ENCODE data around the gene GNAI2. TPM values are rescaled to one million over a fixed set of nuclear protein-coding genes. Genes with fewer than 3 reads are reported as not detected.

Gene GNAI2
- total and polyA plus RNA-seq, 2 donors (not counting 3 experiments of a cell fraction or from before 2014, with no cell fraction given): 767 to 1,875 TPM

DNA sequence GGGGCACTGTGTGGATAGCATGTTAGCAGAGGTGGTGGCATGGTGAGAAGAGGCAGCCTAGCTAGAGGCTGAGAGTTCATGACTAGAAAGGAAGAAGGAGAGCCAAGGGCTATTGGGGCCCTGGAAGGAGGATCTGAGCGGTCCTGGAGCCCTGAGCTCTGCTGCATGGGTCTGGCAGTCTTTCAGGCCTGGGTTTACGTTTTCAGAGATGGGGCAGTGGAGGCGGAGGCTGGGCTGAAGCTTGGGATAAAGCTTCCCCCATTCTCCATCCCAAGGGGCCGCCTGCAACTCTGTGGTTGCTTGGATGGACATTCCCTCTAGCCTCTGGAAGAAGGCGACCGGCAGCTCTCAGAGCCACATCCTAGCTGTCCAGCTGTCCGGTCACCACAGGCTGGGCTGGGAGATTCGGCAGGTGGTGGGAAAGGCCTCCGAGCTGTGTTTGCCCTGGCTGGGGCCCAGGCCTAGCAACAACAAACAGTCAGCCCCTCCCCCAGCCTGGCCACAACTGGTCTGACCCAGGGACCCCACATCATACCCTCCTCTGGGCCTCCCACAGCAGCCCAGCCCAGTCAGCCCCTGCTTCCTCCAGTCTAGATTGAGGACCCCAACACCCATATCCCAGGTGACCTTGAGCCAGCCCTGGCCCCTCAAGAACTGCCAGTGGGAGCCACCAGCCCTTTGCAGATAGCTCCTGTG is 32.7 kb upstream of the GNAI2 start:
- no peak for FAIRE-seq
- Histone ChIP-seq H3K4me3 (replicated peaks in 1 of 3; ENCODE audit: insufficient read depth in 1 of 3, low read depth in 1 of 3, low read length in 3 of 3) (no peak overlapping the region), H3K79me2 (ENCODE audit: control insufficient read depth, insufficient read depth, low read length) (no peaks in the 10 kb centered on the region), H3K9me3 (replicated peaks; ENCODE audit: control insufficient read depth, insufficient read depth, low read length) (no peaks in the 10 kb centered on the region), H4K20me1 (replicated peaks; ENCODE audit: control insufficient read depth, extremely low read depth, insufficient read depth, low read length) (no peaks in the 10 kb centered on the region), H3K9ac (replicated peaks; ENCODE audit: extremely low read depth, insufficient read depth, low read length) (no peak overlapping the region), H3K9me1 (replicated peaks; ENCODE audit: control insufficient read depth, extremely low read depth, insufficient read depth, low read length) (no peaks in the 10 kb centered on the region), H3K27ac (ENCODE audit: insufficient read depth, low read depth, low read length) (no peak overlapping the region), H3K4me2 (ENCODE audit: insufficient read depth, low read length) (no peak overlapping the region), H2AFZ (ENCODE audit: low read depth, low read length) (no peak overlapping the region), H3K4me1 (ENCODE audit: control insufficient read depth, extremely low read depth, insufficient read depth, low read length) (peaks cover 3% of the 10 kb centered on the region), H3K36me3 (ENCODE audit: control insufficient read depth in 2 of 2, extremely low read depth in 1 of 2, insufficient read depth in 2 of 2, low read length in 2 of 2) (no peaks in the 10 kb centered on the region), H3K27me3 (ENCODE audit: control insufficient read depth in 2 of 2, insufficient read depth in 2 of 2, low read length in 2 of 2) (peaks cover 18% of the 10 kb centered on the region in 2 experiments)
- ChIA-PET CTCF (interaction anchor here (1.0 to 4.8 kb wide), 9 partner anchors 8 to 81 kb away, joined by 3 to 43 read pairs (median 5); no protein-coding TSS in a partner anchor), POLR2A (no interaction called here)
- no TSS peak for BruUV-seq (replicated peaks)
- dilution Hi-C loops (cut with MboI; ENCODE audit: extremely low pct_ligation_motif_present, low sequenced_read_pairs) (no loop called here), intact Hi-C loops (cut with micrococcal nuclease) (no loop called here)
- no peak for DNase-seq (ENCODE audit: low read depth, low spot score)
- TF ChIP-seq EZH2 (IDR thresholded peaks at IDR 0.05; ENCODE audit: borderline replicate concordance, low read depth, low read length, severe bottlenecking) (no peak), POLR2AphosphoS5 (IDR thresholded peaks at IDR 0.05; ENCODE audit: insufficient read depth, low read depth, low read length) (no peak), GATA2 (IDR thresholded peaks at IDR 0.05; ENCODE audit: insufficient read depth, insufficient read length, low read depth, low read length) (no peak), POLR2A (IDR thresholded peaks at IDR 0.05; ENCODE audit: low read depth, low read length) (no peak), JUN (IDR thresholded peaks at IDR 0.05; ENCODE audit: borderline replicate concordance, insufficient read depth, insufficient read length, low read depth) (no peak), FOS (IDR thresholded peaks at IDR 0.05; ENCODE audit: borderline replicate concordance, insufficient read depth, low read length) (no peak), MYC (IDR thresholded peaks at IDR 0.05; ENCODE audit: low read depth, low read length) (no peak)
- TF ChIP-seq, protein P1, sequence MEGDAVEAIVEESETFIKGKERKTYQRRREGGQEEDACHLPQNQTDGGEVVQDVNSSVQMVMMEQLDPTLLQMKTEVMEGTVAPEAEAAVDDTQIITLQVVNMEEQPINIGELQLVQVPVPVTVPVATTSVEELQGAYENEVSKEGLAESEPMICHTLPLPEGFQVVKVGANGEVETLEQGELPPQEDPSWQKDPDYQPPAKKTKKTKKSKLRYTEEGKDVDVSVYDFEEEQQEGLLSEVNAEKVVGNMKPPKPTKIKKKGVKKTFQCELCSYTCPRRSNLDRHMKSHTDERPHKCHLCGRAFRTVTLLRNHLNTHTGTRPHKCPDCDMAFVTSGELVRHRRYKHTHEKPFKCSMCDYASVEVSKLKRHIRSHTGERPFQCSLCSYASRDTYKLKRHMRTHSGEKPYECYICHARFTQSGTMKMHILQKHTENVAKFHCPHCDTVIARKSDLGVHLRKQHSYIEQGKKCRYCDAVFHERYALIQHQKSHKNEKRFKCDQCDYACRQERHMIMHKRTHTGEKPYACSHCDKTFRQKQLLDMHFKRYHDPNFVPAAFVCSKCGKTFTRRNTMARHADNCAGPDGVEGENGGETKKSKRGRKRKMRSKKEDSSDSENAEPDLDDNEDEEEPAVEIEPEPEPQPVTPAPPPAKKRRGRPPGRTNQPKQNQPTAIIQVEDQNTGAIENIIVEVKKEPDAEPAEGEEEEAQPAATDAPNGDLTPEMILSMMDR (IDR thresholded peaks at IDR 0.05; ENCODE audit: extremely low read depth in 1 of 2, insufficient read depth in 1 of 2, low read depth in 1 of 2, low read length in 2 of 2): no peak
- TF ChIP-seq, protein P2, sequence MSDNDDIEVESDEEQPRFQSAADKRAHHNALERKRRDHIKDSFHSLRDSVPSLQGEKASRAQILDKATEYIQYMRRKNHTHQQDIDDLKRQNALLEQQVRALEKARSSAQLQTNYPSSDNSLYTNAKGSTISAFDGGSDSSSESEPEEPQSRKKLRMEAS (IDR thresholded peaks at IDR 0.05; ENCODE audit: insufficient read depth, insufficient read length): no peak

All from endothelial cell of umbilical vein (primary cell).